ENCODE results near the gene CCDC188. TPM values are rescaled to one million over a fixed set of nuclear protein-coding genes. Genes with fewer than 3 reads are reported as not detected.

Gene CCDC188
- total RNA-seq, 4 donors from 2014 or later, result 2.1 TPM; not detected in 3

- WGBS, 2 donors, result 83 to 86% methylated on average over 5 to 8 of the region's 9 CpGs
- no peaks in the 10 kb centered on the region for H3K9me3 ChIP-seq
- no peak for DNase-seq
- TF ChIP-seq CTCF (IDR thresholded peaks at IDR 0.05) (no peak), POLR2A (IDR thresholded peaks at IDR 0.05) (no peak)
- no peak overlapping the region for H3K27ac ChIP-seq
- no peaks in the 10 kb centered on the region for H3K36me3 ChIP-seq
- no peak overlapping the region for H3K4me3 ChIP-seq
- peaks cover 0 to 17% (median 0%) of the 10 kb centered on the region in 4 donors for H3K27me3 ChIP-seq
- intact Hi-C loops (cut with DNase I), result loop anchor here (10.0 kb wide), 1 partner anchor 58 kb away; no protein-coding TSS in a partner anchor
- no peaks in the 10 kb centered on the region for H3K4me1 ChIP-seq
These were observed 15.8 kb upstream of the CCDC188 start for GRCh38 chr22:20166703-20167102.

GRCh38 chr22:20165913-20166312 lies 15.1 kb upstream of the CCDC188 start:
- no peak for DNase-seq
- 65 to 74% methylated on average over 4 to 6 of the region's 7 CpGs for WGBS, 2 donors
- Histone ChIP-seq H3K9me3 (no peaks in the 10 kb centered on the region), H3K4me1 (no peaks in the 10 kb centered on the region), H3K4me3 (no peak overlapping the region), H3K27ac (no peak overlapping the region), H3K27me3 (peaks cover 0 to 21% (median 0%) of the 10 kb centered on the region in 4 donors), H3K36me3 (no peaks in the 10 kb centered on the region)
- no peak for TF ChIP-seq CTCF (IDR thresholded peaks at IDR 0.05)
- no peak for TF ChIP-seq POLR2A (IDR thresholded peaks at IDR 0.05)
- intact Hi-C loops (cut with DNase I), result loop anchor here (10.0 kb wide), 1 partner anchor 59 kb away; no protein-coding TSS in a partner anchor

- no peaks in the 10 kb centered on the region for H3K4me1 ChIP-seq
- intact Hi-C loops (cut with DNase I), result loop anchor here (10.0 kb wide), 1 partner anchor 59 kb away; no protein-coding TSS in a partner anchor
- peaks cover 0 to 17% (median 0%) of the 10 kb centered on the region in 4 donors for H3K27me3 ChIP-seq
- H3K27ac ChIP-seq, result no peak overlapping the region
- TF ChIP-seq CTCF (IDR thresholded peaks at IDR 0.05) (no peak), POLR2A (IDR thresholded peaks at IDR 0.05) (no peak)
- 90 to 100% methylated on average over 2 to 3 of the region's 12 CpGs for WGBS, 2 donors
- no peak overlapping the region for H3K4me3 ChIP-seq
- H3K36me3 ChIP-seq, result no peaks in the 10 kb centered on the region
- no peaks in the 10 kb centered on the region for H3K9me3 ChIP-seq
- no peak for DNase-seq
These were observed 14.6 kb upstream of the CCDC188 start for GRCh38 chr22:20165421-20165820.

- 77% methylated on average over 9 of the region's 11 CpGs; no CpG with 5 or more reads in 1 of the 2 donors for WGBS, 2 donors
- intact Hi-C loops (cut with DNase I), result loop anchor here (10.0 kb wide), 1 partner anchor 60 kb away; no protein-coding TSS in a partner anchor
These were observed 14.0 kb upstream of the CCDC188 start for GRCh38 chr22:20164863-20165262.

More at GRCh38 chr22:20164863-20165262, 14.0 kb upstream of the CCDC188 start:
- no peaks in the 10 kb centered on the region for H3K9me3 ChIP-seq
- TF ChIP-seq CTCF (IDR thresholded peaks at IDR 0.05), result no peak
- TF ChIP-seq POLR2A (IDR thresholded peaks at IDR 0.05), result no peak
- no peak for DNase-seq
- H3K27ac ChIP-seq, result no peak overlapping the region
- peaks cover 0 to 15% (median 0%) of the 10 kb centered on the region in 4 donors for H3K27me3 ChIP-seq
- no peak overlapping the region for H3K4me3 ChIP-seq
- H3K36me3 ChIP-seq, result no peaks in the 10 kb centered on the region
- H3K4me1 ChIP-seq, result no peaks in the 10 kb centered on the region
